Right lobe of liver (tissue), 6 donors: Measurements from ENCODE around the gene DTX3. TPM values are rescaled to one million over a fixed set of nuclear protein-coding genes. Genes with fewer than 3 reads are reported as not detected.
"Not testable (repeated sequence)": the region's sequence is repeated elsewhere in the genome, so short reads cannot be mapped to it uniquely, and the experiment has no call there.

Experiments used
- ATAC-seq, 4 donors: fragments of 200-7000 bp; cut with Tn5 transposase; one replicate each; pipeline ENCODE4 v1.9.1; 2020; ENCODE audit warnings: mild to moderate bottlenecking in 4 of 4, moderate library complexity in 4 of 4
- DNase-seq, 3 donors: peaks; one replicate each; pipeline ENCODE4 v3.0.0-alpha.2; 2020
- H3K27ac ChIP-seq, 3 donors: fragments of 200-600 bp; one replicate each; pipeline ENCODE4 v1.8.0; 2022
- H3K27me3 ChIP-seq, 2 donors: fragments of 200-600 bp; one replicate each; pipeline ENCODE4 v1.8.0; 2022
- H3K36me3 ChIP-seq, 4 donors: fragments of 200-600 bp; sonication (generic) in 1 of 4; one replicate each; pipeline versions ENCODE4 v1.5.1 to v1.8.0; 2017 to 2022; ENCODE audit warnings: control low read depth in 1 of 4
- H3K4me1 ChIP-seq, 4 donors: fragments of 200-600 bp; sonication (generic) in 1 of 4; one replicate each; pipeline versions ENCODE4 v1.5.1 to v1.8.0; 2017 to 2022; ENCODE audit warnings: control low read depth in 1 of 4
- H3K4me3 ChIP-seq, 3 donors: fragments of 200-600 bp; one replicate each; pipeline ENCODE4 v1.8.0; 2022
- H3K9me3 ChIP-seq, 4 donors: fragments of 200-600 bp; sonication (generic) in 1 of 4; one replicate each; pipeline versions ENCODE4 v1.5.1 to v1.8.0; 2017 to 2022; ENCODE audit warnings: control low read depth in 1 of 4
- POLR2A ChIP-seq: fragments of 450-650 bp; IDR thresholded peaks from one replicate; pipeline ENCODE4 v1.6.1; 2017; ENCODE audit warnings: antibody characterized with exemption, mild to moderate bottlenecking
- WGBS: methylation state at CpG from one replicate; pipeline ENCODE4 v1.1.6; 2018; ENCODE audit warnings: low coverage, low lambda C conversion rate; ENCODE audit not compliant: insufficient coverage; ENCODE audit errors: missing lambda C conversion rate; 5-methylcytosine and 5-hydroxymethylcytosine counted together
- intact Hi-C, 2 donors: fragments of 100-400 bp; cut with DNase I; formaldehyde crosslinking; loops; one replicate each; pipeline versions ENCODE4 v1.11.2 to v1.14.1; 2022
- total RNA-seq, 6 experiments: library from RNA; depleted of rRNA in 2 of 6; stranded (reverse); fragments of >200 nt in 2 of 6; fragmentation: NEBNext Ultra II Directional in 3 of 6; extraction: Animal tissue kit (Norgen Biotek cat#: 25700) in 3 of 6; gene quantifications; one replicate each; pipeline versions ENCODE4 v1.1.0 to v1.2.4, GENCODE V29; 2016 to 2023
- TF ChIP-seq, protein P1 (sequence below), 4 donors: fragments of 200-600 bp in 3 of 4; fragments of 450-650 bp in 1 of 4; IDR thresholded peaks; one replicate each; pipeline versions ENCODE4 v1.5.1 to v1.8.0; 2016 to 2022; ENCODE audit warnings: antibody characterized with exemption in 4 of 4, mild to moderate bottlenecking in 2 of 4
- donor health status: DM: no; HTN: yes; CAD: no.
- donor health status: DM: no; HTN: no; CAD: no.
- donor health status: DM: no; HTN: no; CAD: no.
- donor health status: DM: no; HTN: yes; CAD: no.
- donor health status: DM: no; HTN: yes; CAD: no.

The DTX3 gene
- total RNA-seq, 6 experiments from 2014 or later, result 0.86 to 2.7 (median 1.9) TPM

DNA sequence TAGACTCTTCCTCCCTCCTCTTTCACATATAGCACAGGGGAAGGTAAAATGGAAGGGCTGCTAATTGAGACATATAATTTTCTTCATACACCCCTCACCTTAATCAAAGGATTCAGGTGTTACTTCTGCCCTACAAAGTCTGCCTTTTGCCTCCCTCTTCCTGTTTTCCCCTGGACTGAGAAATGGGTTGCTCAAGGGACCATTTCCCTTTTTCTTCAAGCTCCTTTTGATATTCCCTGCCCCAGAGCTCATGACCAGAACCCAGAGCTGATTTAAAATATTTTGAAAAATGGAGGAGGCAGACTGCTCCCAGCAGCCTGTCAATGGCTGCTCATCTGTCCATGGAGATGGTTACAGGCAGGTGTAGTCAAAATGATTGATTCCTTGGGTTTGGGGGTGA is 19.9 kb upstream of the DTX3 start:
- Histone ChIP-seq H3K36me3 (no peaks in the 10 kb centered on the region), H3K27me3 (no peaks in the 10 kb centered on the region), H3K9me3 (no peaks in the 10 kb centered on the region), H3K27ac (no peak overlapping the region), H3K4me3 (no peak overlapping the region), H3K4me1 (peaks cover 0 to 13% (median 2%) of the 10 kb centered on the region in 4 donors)
- no peak for TF ChIP-seq POLR2A
- TF ChIP-seq, protein P1, sequence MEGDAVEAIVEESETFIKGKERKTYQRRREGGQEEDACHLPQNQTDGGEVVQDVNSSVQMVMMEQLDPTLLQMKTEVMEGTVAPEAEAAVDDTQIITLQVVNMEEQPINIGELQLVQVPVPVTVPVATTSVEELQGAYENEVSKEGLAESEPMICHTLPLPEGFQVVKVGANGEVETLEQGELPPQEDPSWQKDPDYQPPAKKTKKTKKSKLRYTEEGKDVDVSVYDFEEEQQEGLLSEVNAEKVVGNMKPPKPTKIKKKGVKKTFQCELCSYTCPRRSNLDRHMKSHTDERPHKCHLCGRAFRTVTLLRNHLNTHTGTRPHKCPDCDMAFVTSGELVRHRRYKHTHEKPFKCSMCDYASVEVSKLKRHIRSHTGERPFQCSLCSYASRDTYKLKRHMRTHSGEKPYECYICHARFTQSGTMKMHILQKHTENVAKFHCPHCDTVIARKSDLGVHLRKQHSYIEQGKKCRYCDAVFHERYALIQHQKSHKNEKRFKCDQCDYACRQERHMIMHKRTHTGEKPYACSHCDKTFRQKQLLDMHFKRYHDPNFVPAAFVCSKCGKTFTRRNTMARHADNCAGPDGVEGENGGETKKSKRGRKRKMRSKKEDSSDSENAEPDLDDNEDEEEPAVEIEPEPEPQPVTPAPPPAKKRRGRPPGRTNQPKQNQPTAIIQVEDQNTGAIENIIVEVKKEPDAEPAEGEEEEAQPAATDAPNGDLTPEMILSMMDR (IDR thresholded peaks at IDR 0.05), result no peak
- ATAC-seq (no peak), DNase-seq (no peak)
- intact Hi-C loops, result loop anchor here (5.0 kb wide), 1 partner anchor 38 kb away; no protein-coding TSS in a partner anchor

DNA sequence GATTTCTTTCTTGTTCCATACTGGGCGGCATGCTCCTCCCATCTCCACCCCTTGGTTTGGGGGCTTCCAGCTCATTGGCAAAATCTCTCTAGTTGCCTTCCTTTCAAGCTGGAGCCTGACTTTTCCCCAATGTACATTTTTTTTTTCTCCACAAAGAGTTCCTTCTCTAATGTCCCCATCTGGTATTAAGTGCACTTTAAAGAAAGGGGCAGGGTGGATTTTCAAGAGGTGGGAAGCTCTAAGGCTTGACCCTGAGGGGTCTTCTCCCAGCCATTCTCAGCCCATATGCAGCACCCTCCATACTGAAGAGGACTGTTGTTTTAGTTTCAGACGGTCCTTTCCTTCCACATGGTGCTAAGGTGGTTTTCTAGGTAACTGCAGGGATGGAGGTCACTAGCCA is 19.5 kb upstream of the DTX3 start:
- TF ChIP-seq, protein P1 (IDR thresholded peaks at IDR 0.05), result no peak
- TF ChIP-seq POLR2A, result no peak
- no peaks in the 10 kb centered on the region for H3K27me3 ChIP-seq
- H3K27ac ChIP-seq, result no peak overlapping the region
- H3K9me3 ChIP-seq, result no peaks in the 10 kb centered on the region
- 58% methylated on average over 2 of the region's 2 CpGs for WGBS
- ATAC-seq (no peak), DNase-seq (no peak)
- H3K36me3 ChIP-seq, result no peaks in the 10 kb centered on the region
- intact Hi-C loops, result no loop called here
- H3K4me1 ChIP-seq, result peaks cover 0 to 13% (median 2%) of the 10 kb centered on the region in 4 donors
- H3K4me3 ChIP-seq, result no peak overlapping the region

- TF ChIP-seq, protein P1 (IDR thresholded peaks at IDR 0.05), result no peak
- TF ChIP-seq POLR2A, result no peak
- intact Hi-C loops, result no loop called here
- 69% methylated on average over 3 of the region's 3 CpGs for WGBS
- no peak for DNase-seq
- no peaks in the 10 kb centered on the region for H3K36me3 ChIP-seq
- H3K27ac ChIP-seq, result no peak overlapping the region
- no peak for ATAC-seq
- no peaks in the 10 kb centered on the region for H3K27me3 ChIP-seq
- H3K9me3 ChIP-seq, result no peaks in the 10 kb centered on the region
- H3K4me1 ChIP-seq, result peaks cover 0 to 18% (median 2%) of the 10 kb centered on the region in 4 donors
- H3K4me3 ChIP-seq, result no peak overlapping the region
Observed at GRCh38 chr12:57586128-57586527, 18.5 kb upstream of the DTX3 start.

DNA sequence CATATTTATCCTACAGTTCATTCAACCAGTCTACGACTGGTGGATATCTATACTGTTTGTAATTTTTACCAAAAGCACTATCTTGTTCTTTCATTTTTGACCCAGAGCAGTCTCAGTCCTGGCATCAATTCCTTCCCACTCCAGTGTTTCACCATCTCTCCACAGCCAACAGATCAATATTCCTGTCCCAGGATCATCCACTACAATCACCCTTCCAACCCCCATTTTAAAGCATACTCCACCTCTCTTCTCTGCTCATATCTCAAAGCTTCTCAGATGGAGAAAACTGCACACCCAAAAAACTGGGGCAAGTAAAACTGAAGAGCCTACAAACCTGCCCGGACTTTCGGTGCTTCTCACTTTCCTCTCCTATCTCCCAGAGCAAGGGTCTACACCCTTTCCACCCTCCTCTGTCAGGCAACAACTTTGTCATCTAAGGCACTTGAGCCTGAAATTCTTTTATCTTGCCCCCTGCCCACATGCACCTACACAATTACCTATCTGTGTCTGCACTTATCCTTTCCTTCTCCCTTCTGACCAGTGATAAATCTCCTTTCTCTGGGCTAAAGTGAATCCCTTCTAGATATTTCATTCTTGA is 17.7 kb upstream of the DTX3 start:
- no peak for DNase-seq
- ATAC-seq, result peak; percentile 48 to 67 (median 60)
- intact Hi-C loops, result no loop called here
- 44% methylated on average over 3 of the region's 3 CpGs for WGBS
- no peak overlapping the region for H3K27ac ChIP-seq
- TF ChIP-seq, protein P1 (IDR thresholded peaks at IDR 0.05), result no peak
- no peak for TF ChIP-seq POLR2A
- H3K36me3 ChIP-seq, result no peaks in the 10 kb centered on the region
- no peaks in the 10 kb centered on the region for H3K27me3 ChIP-seq
- H3K4me3 ChIP-seq, result no peak overlapping the region
- H3K9me3 ChIP-seq, result no peaks in the 10 kb centered on the region
- H3K4me1 ChIP-seq, result peaks cover 0 to 21% (median 4%) of the 10 kb centered on the region in 4 donors

- H3K9me3 ChIP-seq, H3K27ac ChIP-seq, intact Hi-C loops, H3K27me3 ChIP-seq, ATAC-seq, DNase-seq, H3K36me3 ChIP-seq, H3K4me3 ChIP-seq: not testable (repeated sequence)
- WGBS, result 91% methylated on average over 11 of the region's 15 CpGs
- peaks cover 0 to 21% (median 5%) of the 10 kb centered on the region in 4 donors for H3K4me1 ChIP-seq
Observed at GRCh38 chr12:57588951-57589610, 15.5 kb upstream of the DTX3 start.
